SU-DHL-6 (cell line): ENCODE data around the gene SEZ6.

Experiments
- H2AFZ ChIP-seq: fragments of 200-600 bp; sonication (generic); 2 replicates; pipeline ENCODE4 v1.6.1; 2014; ENCODE audit warnings: low read depth, mild to moderate bottlenecking, moderate library complexity, mixed read lengths, antibody characterized with exemption, low read length; ENCODE audit not compliant: severe bottlenecking
- H3F3A ChIP-seq: fragments of 200-600 bp; shearing (Covaris generic); 2 replicates; pipeline ENCODE4 v1.6.0; 2016; ENCODE audit warnings: antibody characterized with exemption, mild to moderate bottlenecking; ENCODE audit not compliant: insufficient read depth
- H3K27ac ChIP-seq: fragments of 200-600 bp; sonication (generic); 2 replicates; pipeline ENCODE4 v1.5.1; 2016; ENCODE audit warnings: low read depth, mild to moderate bottlenecking, low read length, moderate library complexity, mixed read lengths
- H3K27me3 ChIP-seq: fragments of 200-600 bp; sonication (generic), shearing (Covaris generic); 2 replicates; pipeline ENCODE4 v1.6.0; 2014; ENCODE audit warnings: mild to moderate bottlenecking, low read length
- H3K36me3 ChIP-seq: fragments of 200-600 bp; sonication (generic); 2 replicates; pipeline ENCODE4 v1.6.1; 2014; ENCODE audit warnings: mild to moderate bottlenecking, low read length, mixed read lengths
- H3K4me2 ChIP-seq: fragments of 300-600, 200-600 bp; shearing (Covaris generic), sonication (generic); 2 replicates; pipeline ENCODE4 v1.6.0; 2014; ENCODE audit warnings: low read length, low read depth, mild to moderate bottlenecking; ENCODE audit not compliant: poor library complexity, severe bottlenecking
- H3K4me3 ChIP-seq: fragments of 200-600 bp; sonication (generic); 2 replicates; pipeline ENCODE4 v1.5.1; 2014; ENCODE audit warnings: antibody characterized with exemption, low read length, mild to moderate bottlenecking, mixed read lengths; ENCODE audit not compliant: insufficient read depth, poor library complexity, severe bottlenecking
- H3K79me2 ChIP-seq: fragments of 200-600 bp; sonication (generic); 2 replicates; pipeline ENCODE4 v1.6.1; 2014; ENCODE audit warnings: mild to moderate bottlenecking, low read length, moderate library complexity; ENCODE audit not compliant: insufficient read depth
- H3K9ac ChIP-seq: fragments of 200-600 bp; sonication (generic); 2 replicates; pipeline ENCODE4 v1.7.0; 2014; ENCODE audit warnings: mild to moderate bottlenecking, low read length
- H3K9me2 ChIP-seq: fragments of 200-600 bp; sonication (generic); replicated peaks from 2 replicates; pipeline ENCODE4 v1.6.1; 2014; ENCODE audit warnings: low read length; ENCODE audit not compliant: insufficient read depth
- H3K9me3 ChIP-seq: fragments of 200-600 bp; sonication (generic); 2 replicates; pipeline ENCODE4 v1.6.1; 2014; ENCODE audit warnings: low read length, mixed read lengths; ENCODE audit not compliant: insufficient read depth
- H4K20me1 ChIP-seq: fragments of 200-600 bp; sonication (generic); 2 replicates; pipeline ENCODE4 v1.6.1; 2014; ENCODE audit warnings: low read depth, mild to moderate bottlenecking, antibody characterized with exemption, low read length, moderate library complexity, mixed read lengths
- CTCF ChIP-seq: fragments of 200-600 bp; sonication (generic); IDR thresholded peaks from one replicate; pipeline ENCODE4 v1.5.1; 2017; ENCODE audit warnings: antibody characterized with exemption, mild to moderate bottlenecking, low read length, moderate library complexity; ENCODE audit not compliant: insufficient read depth, poor library complexity, severe bottlenecking
- EZH2phosphoT487 ChIP-seq: fragments of 200-600 bp; sonication (generic), shearing (Covaris generic); conservative IDR thresholded peaks from 2 replicates; pipeline ENCODE4 v1.6.1; 2018; ENCODE audit warnings: mild to moderate bottlenecking, antibody characterized with exemption, low read length, moderate library complexity, mixed read lengths

The SEZ6 gene

GRCh38 chr17:28956112-28956511 lies 49.7 kb downstream of the SEZ6 start:
- Histone ChIP-seq H3K27ac (no peak overlapping the region), H4K20me1 (no peaks in the 10 kb centered on the region), H3K9me2 (no peaks in the 10 kb centered on the region), H3K36me3 (no peaks in the 10 kb centered on the region), H3F3A (peaks cover 12% of the 10 kb centered on the region), H3K9me3 (no peaks in the 10 kb centered on the region), H3K9ac (no peak overlapping the region), H2AFZ (no peak overlapping the region), H3K79me2 (peaks cover under 1% of the 10 kb centered on the region; the same call in 1 of the 2 replicates), H3K4me2 (no peak overlapping the region), H3K4me3 (no peak overlapping the region), H3K27me3 (no peaks in the 10 kb centered on the region)
- no peak for TF ChIP-seq EZH2phosphoT487
- no peak for TF ChIP-seq CTCF

- peaks cover 8% of the 10 kb centered on the region for H3K79me2 ChIP-seq
- H3K9me3 ChIP-seq, result no peaks in the 10 kb centered on the region
- no peak overlapping the region for H3K9ac ChIP-seq
- H3K27ac ChIP-seq, result no peak overlapping the region
- no peak overlapping the region for H2AFZ ChIP-seq
- no peaks in the 10 kb centered on the region for H3K27me3 ChIP-seq
- no peak overlapping the region for H3K4me3 ChIP-seq
- no peaks in the 10 kb centered on the region for H4K20me1 ChIP-seq
- H3K9me2 ChIP-seq, result no peaks in the 10 kb centered on the region
- H3K36me3 ChIP-seq, result no peaks in the 10 kb centered on the region
- no peak overlapping the region for H3K4me2 ChIP-seq
- peaks cover 13% of the 10 kb centered on the region for H3F3A ChIP-seq
- TF ChIP-seq CTCF (no peak), EZH2phosphoT487 (no peak)
Observed at GRCh38 chr17:28955408-28955807, 50.4 kb downstream of the SEZ6 start.

- no peaks in the 10 kb centered on the region for H3K9me3 ChIP-seq
- peaks cover 13% of the 10 kb centered on the region for H3K79me2 ChIP-seq
- H3K4me3 ChIP-seq, result no peak overlapping the region
- no peak overlapping the region for H3K4me2 ChIP-seq
- no peak overlapping the region for H2AFZ ChIP-seq
- H3K36me3 ChIP-seq, result no peaks in the 10 kb centered on the region
- no peaks in the 10 kb centered on the region for H3K9me2 ChIP-seq
- H3K27me3 ChIP-seq, result no peaks in the 10 kb centered on the region
- H3K27ac ChIP-seq, result no peak overlapping the region
- peaks cover 18% of the 10 kb centered on the region for H3F3A ChIP-seq
- H3K9ac ChIP-seq, result no peak overlapping the region
- no peak for TF ChIP-seq EZH2phosphoT487
- no peak for TF ChIP-seq CTCF
- H4K20me1 ChIP-seq, result no peaks in the 10 kb centered on the region
Observed at GRCh38 chr17:28954886-28955285, 50.9 kb downstream of the SEZ6 start.
